Sigmoid colon (tissue), 7 donors: ENCODE data around the gene PDE6B. TPM values are rescaled to one million over a fixed set of nuclear protein-coding genes. Genes with fewer than 3 reads are reported as not detected.

ENCODE experiments used
- DNase-seq: peaks from one replicate; pipeline ENCODE4 v3.0.0-alpha.2; 2019
- H3K27ac ChIP-seq, 4 donors: fragments of 200-600 bp; sonication (generic); one replicate each; pipeline ENCODE4 v1.5.1; 2016 to 2019; ENCODE audit warnings: mild to moderate bottlenecking in 1 of 4
- H3K27me3 ChIP-seq, 3 donors: fragments of 200-600 bp; sonication (generic); one replicate each; pipeline ENCODE4 v1.5.1; 2019; ENCODE audit warnings: mild to moderate bottlenecking in 1 of 3
- H3K36me3 ChIP-seq, 4 donors: fragments of 200-600 bp; sonication (generic); one replicate each; pipeline ENCODE4 v1.5.1; 2016 to 2019
- H3K4me1 ChIP-seq, 4 donors: fragments of 200-600 bp; sonication (generic); one replicate each; pipeline ENCODE4 v1.5.1; 2017 to 2019
- H3K4me3 ChIP-seq, 4 donors: fragments of 200-600 bp; sonication (generic); one replicate each; pipeline ENCODE4 v1.5.1; 2017 to 2019; ENCODE audit warnings: mild to moderate bottlenecking in 2 of 4, moderate library complexity in 1 of 4
- H3K9me3 ChIP-seq, 4 donors: fragments of 200-600 bp in 3 of 4; sonication (generic) in 3 of 4; one replicate each; pipeline versions ENCODE4 v1.5.1 to v1.6.1; 2013 to 2019
- CTCF ChIP-seq, 4 experiments: fragments of 450-650 bp in 3 of 4; fragments of 200-600 bp in 1 of 4; IDR thresholded peaks; one replicate each; pipeline ENCODE4 v1.5.1; 2016 to 2019; ENCODE audit warnings: antibody characterized with exemption in 4 of 4, mild to moderate bottlenecking in 3 of 4, moderate library complexity in 2 of 4
- EP300 ChIP-seq, 4 donors: sonication (generic); formaldehyde crosslinking; IDR thresholded peaks; one replicate each; pipeline ENCODE4 v1.6.1; 2017; ENCODE audit warnings: antibody characterized with exemption in 4 of 4
- POLR2A ChIP-seq, 2 donors: fragments of 450-650 bp; IDR thresholded peaks; one replicate each; pipeline ENCODE4 v1.6.1; 2016; ENCODE audit warnings: antibody characterized with exemption in 2 of 2, mild to moderate bottlenecking in 2 of 2, moderate library complexity in 2 of 2
- POLR2AphosphoS5 ChIP-seq, 4 donors: sonication (generic); formaldehyde crosslinking; IDR thresholded peaks; one replicate each; pipeline ENCODE4 v1.6.1; 2017; ENCODE audit warnings: antibody characterized with exemption in 4 of 4
- WGBS, 2 donors: extraction: QIAGEN DNeasy Blood & Tissue Kit; methylation state at CpG; one replicate each; pipeline ENCODE4 v1.1.7; 2013; 5-methylcytosine and 5-hydroxymethylcytosine counted together
- intact Hi-C: fragments of 100-400 bp; cut with DNase I; formaldehyde crosslinking; loops from one replicate; pipeline ENCODE4 v1.15.1; 2023
- polyA plus RNA-seq, 3 donors: library from polyadenylated mRNA; stranded (reverse); fragments of 200-250 nt; gene quantifications; one replicate each; pipeline ENCODE4 v1.2.3, GENCODE V29; 2013
- total RNA-seq, 4 donors: library from RNA; depleted of rRNA; stranded (reverse); fragments of >200 nt; gene quantifications; one replicate each; pipeline ENCODE4 v1.1.0, GENCODE V29; 2016
- donor health status: healthy with polysubstance abuse.
- donor health status: Bipolar disorder and iron deficiency.
- donor health status: healthy.

Gene PDE6B
- total and polyA plus RNA-seq, 7 donors, result under 0.01 to 5.4 (median 1.5) TPM; not detected in 1

- H3K4me1 ChIP-seq, result peaks cover 0 to 13% (median 4%) of the 10 kb centered on the region in 4 donors
- no peak overlapping the region for H3K27ac ChIP-seq
- no peak for DNase-seq
- no peak overlapping the region for H3K4me3 ChIP-seq
- intact Hi-C loops, result no loop called here
- H3K27me3 ChIP-seq, result no peaks in the 10 kb centered on the region
- H3K36me3 ChIP-seq, result peaks cover 0 to 12% (median 0%) of the 10 kb centered on the region in 4 donors
- no peak for TF ChIP-seq CTCF (IDR thresholded peaks at IDR 0.05)
- no peak for TF ChIP-seq POLR2A (IDR thresholded peaks at IDR 0.05)
- TF ChIP-seq POLR2AphosphoS5 (IDR thresholded peaks at IDR 0.05), result no peak
- TF ChIP-seq EP300 (IDR thresholded peaks at IDR 0.05), result no peak
- WGBS, 2 donors, result 77 to 88% methylated on average over 34 of the region's 34 CpGs
- no peaks in the 10 kb centered on the region for H3K9me3 ChIP-seq
Observed at GRCh38 chr4:717601-718320, 92.4 kb downstream of the PDE6B start.

GRCh38 chr4:718460-718859, 93.1 kb downstream of the PDE6B start:
- no peak overlapping the region for H3K27ac ChIP-seq
- intact Hi-C loops, result no loop called here
- TF ChIP-seq POLR2A (IDR thresholded peaks at IDR 0.05) (no peak), POLR2AphosphoS5 (IDR thresholded peaks at IDR 0.05) (no peak), EP300 (IDR thresholded peaks at IDR 0.05) (no peak), CTCF (IDR thresholded peaks at IDR 0.05) (no peak)

More at GRCh38 chr4:718460-718859, 93.1 kb downstream of the PDE6B start:
- no peak for DNase-seq
- H3K4me1 ChIP-seq, result peaks cover 0 to 13% (median 4%) of the 10 kb centered on the region in 4 donors
- H3K9me3 ChIP-seq, result no peaks in the 10 kb centered on the region
- H3K36me3 ChIP-seq, result peaks cover 0 to 17% (median 0%) of the 10 kb centered on the region in 4 donors
- no peaks in the 10 kb centered on the region for H3K27me3 ChIP-seq
- 91 to 93% methylated on average over 8 of the region's 8 CpGs for WGBS, 2 donors
- H3K4me3 ChIP-seq, result no peak overlapping the region

Other genes starting within 250 kb of the PDE6B start
- 10 to 100 TPM; 19.0 to 25.5 (median 21.5) TPM for gene ZNF721, start 126.4 kb upstream of the PDE6B start, total RNA-seq
- gene ZNF721, start 126.4 kb upstream of the PDE6B start, polyA plus RNA-seq, result 10 to 100 TPM in 1 of 3 donors, 1 to 10 TPM in 2; 6.2 to 11.1 (median 7.2) TPM
- gene PIGG, start 126.4 kb upstream of the PDE6B start, total RNA-seq, result 10 to 100 TPM; 32.1 to 71.2 (median 46.7) TPM
- 10 to 100 TPM in 1 of 3 donors, 1 to 10 TPM in 2; 6.0 to 38.0 (median 9.7) TPM for gene PIGG, start 126.4 kb upstream of the PDE6B start, polyA plus RNA-seq
- gene TMEM271, start 49.3 kb upstream of the PDE6B start, total RNA-seq, result under 1 TPM in 2 of 4 donors, not detected in 2; 0.36 to 0.41 TPM
- gene TMEM271, start 49.3 kb upstream of the PDE6B start, polyA plus RNA-seq, result under 1 TPM in 1 of 3 donors, not detected in 2; 0.06 TPM
- gene ATP5ME, start 48.7 kb downstream of the PDE6B start, total RNA-seq, result 100 to 1,000 TPM; 104 to 244 (median 194) TPM
- gene ATP5ME, start 48.7 kb downstream of the PDE6B start, polyA plus RNA-seq, result 1,000 to 10,000 TPM in 2 of 3 donors, 100 to 1,000 TPM in 1; 610 to 1,302 (median 1,156) TPM
- 10 to 100 TPM in 2 of 4 donors, 1 to 10 TPM in 2; 5.7 to 11.7 (median 9.8) TPM for gene MYL5, start 49.0 kb downstream of the PDE6B start, total RNA-seq
- gene MYL5, start 49.0 kb downstream of the PDE6B start, polyA plus RNA-seq, result 10 to 100 TPM; 19.2 to 29.7 (median 28.7) TPM
- 1 to 10 TPM; 3.9 to 5.0 (median 4.5) TPM for gene SLC49A3, start 63.6 kb downstream of the PDE6B start, total RNA-seq
- gene SLC49A3, start 63.6 kb downstream of the PDE6B start, polyA plus RNA-seq, result 1 to 10 TPM; 2.4 to 6.4 (median 4.6) TPM
- 10 to 100 TPM; 26.4 to 60.1 (median 40.2) TPM for gene PCGF3, start 80.3 kb downstream of the PDE6B start, total RNA-seq
- gene PCGF3, start 80.3 kb downstream of the PDE6B start, polyA plus RNA-seq, result 10 to 100 TPM; 15.6 to 52.9 (median 24.5) TPM
- gene CPLX1, start 200.6 kb downstream of the PDE6B start, total RNA-seq, result 1 to 10 TPM in 1 of 4 donors, under 1 TPM in 3; 0.36 to 1.7 (median 0.45) TPM
- gene CPLX1, start 200.6 kb downstream of the PDE6B start, polyA plus RNA-seq, result 1 to 10 TPM in 2 of 3 donors, under 1 TPM in 1; 0.23 to 3.0 (median 2.8) TPM